Neural cell (in vitro differentiated cells): ENCODE measurements around the gene PARP12.

Source experiments
- CTCF ChIP-seq: fragments of 450-650 bp; IDR thresholded peaks from 2 replicates; pipeline ENCODE4 v1.5.1; 2014; ENCODE audit warnings: antibody characterized with exemption, mild to moderate bottlenecking, moderate library complexity; ENCODE audit not compliant: poor library complexity, severe bottlenecking
- EP300 ChIP-seq: fragments of 450-650 bp; conservative IDR thresholded peaks from 2 replicates; pipeline ENCODE4 v1.6.1; 2014; ENCODE audit warnings: antibody characterized with exemption, mild to moderate bottlenecking, moderate library complexity; ENCODE audit not compliant: poor library complexity, severe bottlenecking
- EZH2 ChIP-seq: fragments of 200-600, 300-800 bp; shearing (Covaris generic), sonication (generic); IDR thresholded peaks from 2 replicates; pipeline ENCODE4 v1.6.1; 2014; ENCODE audit warnings: antibody characterized with exemption, low read length, borderline replicate concordance, mild to moderate bottlenecking; ENCODE audit not compliant: insufficient read depth, poor library complexity, severe bottlenecking
- POLR2AphosphoS5 ChIP-seq: IDR thresholded peaks from 2 replicates; pipeline ENCODE4 v1.6.1; 2012
- TF ChIP-seq, protein P1 (sequence below): IDR thresholded peaks from 2 replicates; pipeline ENCODE4 v1.6.1; 2012; ENCODE audit warnings: borderline replicate concordance

DNA sequence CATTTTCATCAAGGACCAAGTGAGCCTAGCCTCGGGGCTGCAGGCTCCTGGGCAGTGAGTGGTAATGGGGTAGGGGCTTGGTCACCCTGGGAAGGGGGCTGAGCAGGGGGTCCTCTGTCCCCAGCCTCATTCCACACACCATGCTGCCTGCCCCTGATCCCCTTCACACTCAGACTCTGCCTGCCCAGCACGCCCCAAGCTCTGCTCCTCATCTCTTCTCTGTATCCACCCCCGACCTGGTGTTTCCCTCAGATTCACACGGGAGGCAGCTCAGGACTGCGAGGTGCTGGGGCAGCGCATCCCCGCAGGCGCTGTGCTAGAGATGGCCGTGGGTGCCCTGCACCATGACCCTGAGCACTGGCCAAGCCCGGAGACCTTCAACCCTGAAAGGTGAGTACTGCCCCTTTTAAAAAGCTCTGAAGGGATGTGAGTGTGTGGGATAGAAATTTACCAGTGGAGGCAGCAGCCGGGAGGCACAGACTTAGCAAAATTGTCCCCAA is 47.2 kb downstream of the PARP12 start:
- TF ChIP-seq CTCF (no peak), POLR2AphosphoS5 (no peak), EZH2 (no peak), EP300 (no peak)
- TF ChIP-seq, protein P1, sequence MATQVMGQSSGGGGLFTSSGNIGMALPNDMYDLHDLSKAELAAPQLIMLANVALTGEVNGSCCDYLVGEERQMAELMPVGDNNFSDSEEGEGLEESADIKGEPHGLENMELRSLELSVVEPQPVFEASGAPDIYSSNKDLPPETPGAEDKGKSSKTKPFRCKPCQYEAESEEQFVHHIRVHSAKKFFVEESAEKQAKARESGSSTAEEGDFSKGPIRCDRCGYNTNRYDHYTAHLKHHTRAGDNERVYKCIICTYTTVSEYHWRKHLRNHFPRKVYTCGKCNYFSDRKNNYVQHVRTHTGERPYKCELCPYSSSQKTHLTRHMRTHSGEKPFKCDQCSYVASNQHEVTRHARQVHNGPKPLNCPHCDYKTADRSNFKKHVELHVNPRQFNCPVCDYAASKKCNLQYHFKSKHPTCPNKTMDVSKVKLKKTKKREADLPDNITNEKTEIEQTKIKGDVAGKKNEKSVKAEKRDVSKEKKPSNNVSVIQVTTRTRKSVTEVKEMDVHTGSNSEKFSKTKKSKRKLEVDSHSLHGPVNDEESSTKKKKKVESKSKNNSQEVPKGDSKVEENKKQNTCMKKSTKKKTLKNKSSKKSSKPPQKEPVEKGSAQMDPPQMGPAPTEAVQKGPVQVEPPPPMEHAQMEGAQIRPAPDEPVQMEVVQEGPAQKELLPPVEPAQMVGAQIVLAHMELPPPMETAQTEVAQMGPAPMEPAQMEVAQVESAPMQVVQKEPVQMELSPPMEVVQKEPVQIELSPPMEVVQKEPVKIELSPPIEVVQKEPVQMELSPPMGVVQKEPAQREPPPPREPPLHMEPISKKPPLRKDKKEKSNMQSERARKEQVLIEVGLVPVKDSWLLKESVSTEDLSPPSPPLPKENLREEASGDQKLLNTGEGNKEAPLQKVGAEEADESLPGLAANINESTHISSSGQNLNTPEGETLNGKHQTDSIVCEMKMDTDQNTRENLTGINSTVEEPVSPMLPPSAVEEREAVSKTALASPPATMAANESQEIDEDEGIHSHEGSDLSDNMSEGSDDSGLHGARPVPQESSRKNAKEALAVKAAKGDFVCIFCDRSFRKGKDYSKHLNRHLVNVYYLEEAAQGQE: no peak
